HepG2 (cell line): ENCODE measurements around the gene TMEM53.

ENCODE experiments used
- CTCF ChIP-seq: sonication (generic); formaldehyde crosslinking; IDR thresholded peaks from 2 replicates; pipeline ENCODE4 v1.5.0; 2020; ENCODE audit warnings: mild to moderate bottlenecking, missing genetic modification reagents, moderate library complexity
- POLR2AphosphoS5 ChIP-seq: IDR thresholded peaks from 2 replicates; pipeline ENCODE4 v1.6.1; 2012; ENCODE audit warnings: low read depth, low read length
- YY1 ChIP-seq: IDR thresholded peaks from 2 replicates; pipeline ENCODE4 v1.6.1; 2011; ENCODE audit warnings: low read length, low read depth, moderate library complexity, mild to moderate bottlenecking; ENCODE audit not compliant: insufficient read depth, insufficient replicate concordance
- ZNF530 ChIP-seq: sonication (generic); formaldehyde crosslinking; IDR thresholded peaks from 2 replicates; pipeline ENCODE4 v1.5.0; 2020; ENCODE audit warnings: low read depth, mild to moderate bottlenecking, missing genetic modification reagents

- TF ChIP-seq YY1 (no peak), ZNF530 (CRISPR knock-in tag) (no peak), POLR2AphosphoS5 (no peak), CTCF (no peak)
Observed at GRCh38 chr1:44616284-44616990, 57.8 kb downstream of the TMEM53 start.
